HPDE6-E6E7 (cell line): ENCODE measurements around the gene ZFAND2A.
"Not testable (repeated sequence)": the region's sequence is repeated elsewhere in the genome, so short reads cannot be mapped to it uniquely, and the experiment has no call there.

ENCODE experiments used
- DNase-seq: peaks from one replicate; pipeline ENCODE4 v3.0.0; 2011; ENCODE audit warnings: missing footprints; ENCODE audit errors: extremely low spot score

ZFAND2A gene

GRCh38 chr7:1175597-1175966 is 15.6 kb upstream of the ZFAND2A start:
- DNase-seq, result no peak

- DNase-seq, result no peak
These were observed 15.0 kb upstream of the ZFAND2A start for GRCh38 chr7:1174881-1175596.

GRCh38 chr7:1174002-1174401 is 14.0 kb upstream of the ZFAND2A start:
- DNase-seq, result no peak

GRCh38 chr7:1172666-1173523 is 12.9 kb upstream of the ZFAND2A start:
- no peak for DNase-seq

- not testable (repeated sequence) for DNase-seq
These were observed 11.5 kb upstream of the ZFAND2A start for GRCh38 chr7:1171516-1171915.

GRCh38 chr7:1170741-1171501 is 10.9 kb upstream of the ZFAND2A start:
- DNase-seq, result no peak

GRCh38 chr7:1169409-1170368 is 9.7 kb upstream of the ZFAND2A start:
- DNase-seq, result no peak

- DNase-seq, result no peak
These were observed 8.4 kb upstream of the ZFAND2A start for GRCh38 chr7:1168422-1168821.

- DNase-seq, result no peak
These were observed 4.4 kb upstream of the ZFAND2A start for GRCh38 chr7:1164436-1164835.

GRCh38 chr7:1163121-1163520 is 3.1 kb upstream of the ZFAND2A start:
- no peak for DNase-seq

GRCh38 chr7:1160670-1161021 is 650 bp upstream of the ZFAND2A start:
- DNase-seq, result no peak

GRCh38 chr7:1159231-1159630 is 765 bp downstream of the ZFAND2A start:
- DNase-seq, result not testable (repeated sequence)

GRCh38 chr7:1158203-1159126 is 1.5 kb downstream of the ZFAND2A start:
- DNase-seq, result no peak

GRCh38 chr7:1156782-1157535 is 3.0 kb downstream of the ZFAND2A start:
- DNase-seq, result no peak

GRCh38 chr7:1155818-1156781 is 3.9 kb downstream of the ZFAND2A start:
- DNase-seq, result not testable (repeated sequence)

GRCh38 chr7:1154172-1154739 is 5.7 kb downstream of the ZFAND2A start:
- no peak for DNase-seq

- DNase-seq, result no peak
These were observed 7.5 kb downstream of the ZFAND2A start for GRCh38 chr7:1152492-1152891.
